IMR-90 (cell line): ENCODE results near the gene MOB3B. TPM values are rescaled to one million over a fixed set of nuclear protein-coding genes. Genes with fewer than 3 reads are reported as not detected.

Source experiments
- ATAC-seq: fragments of 200-7000 bp; cut with Tn5 transposase; 2 replicates; pipeline ENCODE4 v1.9.1; 2020; ENCODE audit warnings: low read depth, mild to moderate bottlenecking, moderate library complexity
- BruUV-seq: library from RNA; stranded (reverse); fragments of 400-500 nt; replicated peaks from 2 replicates; lab custom pipeline; 2021; lab: Mats Ljungman, UMichigan
- CTCF ChIA-PET: fragments of 300-600 bp; formaldehyde crosslinking; extraction: SDS; loops from one replicate; lab custom pipeline; 2021; ENCODE audit warnings: antibody characterized with exemption; lab: Yijun Ruan, JAX
- POLR2A ChIA-PET: fragments of 300-600 bp; sonication (Branson Sonifier 250); formaldehyde crosslinking; loops from one replicate; lab custom pipeline; 2022; ENCODE audit warnings: antibody characterized with exemption; ENCODE audit not compliant: unreplicated experiment; lab: Charles Lee
- DNase-seq: peaks from one replicate; pipeline ENCODE4 v3.0.0; 2013
- H2AFZ ChIP-seq: replicated peaks from 2 replicates; pipeline ENCODE3; 2013; ENCODE audit warnings: low read length, mild to moderate bottlenecking; ENCODE audit not compliant: poor library complexity
- H2AK5ac ChIP-seq: 2 replicates; pipeline ENCODE4 v1.6.1; 2013; ENCODE audit warnings: low read depth, low read length, inconsistent platforms
- H2AK9ac ChIP-seq: replicated peaks from 2 replicates; pipeline ENCODE3; 2013; ENCODE audit warnings: mild to moderate bottlenecking, low read depth, low read length, moderate library complexity; ENCODE audit not compliant: poor library complexity
- H2BK120ac ChIP-seq: 2 replicates; pipeline ENCODE4 v1.6.1; 2013; ENCODE audit warnings: low read depth, low read length, inconsistent platforms
- H2BK15ac ChIP-seq: 3 replicates; pipeline ENCODE4 v1.6.1; 2013; ENCODE audit warnings: low read depth, low read length, inconsistent platforms
- H2BK20ac ChIP-seq: 2 replicates; pipeline ENCODE4 v1.6.1; 2013; ENCODE audit warnings: low read depth, mild to moderate bottlenecking, inconsistent platforms, low read length, moderate library complexity
- H2BK5ac ChIP-seq: 2 replicates; pipeline ENCODE4 v1.6.1; 2013; ENCODE audit warnings: mild to moderate bottlenecking, low read depth, low read length, inconsistent platforms; ENCODE audit not compliant: poor library complexity, severe bottlenecking
- H3K14ac ChIP-seq: replicated peaks from 2 replicates; pipeline ENCODE4 v1.6.1; 2013; ENCODE audit warnings: low read depth, low read length, inconsistent platforms
- H3K18ac ChIP-seq: 2 replicates; pipeline ENCODE4 v1.6.1; 2013; ENCODE audit warnings: low read depth, low read length, control low read depth
- H3K23ac ChIP-seq: 2 replicates; pipeline ENCODE4 v1.6.1; 2013; ENCODE audit warnings: low read depth, low read length, inconsistent platforms
- H3K27ac ChIP-seq: 2 replicates; pipeline ENCODE4 v1.5.1; 2013; ENCODE audit warnings: mild to moderate bottlenecking, control low read depth, low read length; ENCODE audit not compliant: insufficient read depth
- H3K27me3 ChIP-seq: 2 replicates; pipeline ENCODE4 v1.6.1; 2013; ENCODE audit warnings: low read length; ENCODE audit not compliant: control insufficient read depth, insufficient read depth
- H3K36me3 ChIP-seq: 2 replicates; pipeline ENCODE4 v1.6.1; 2013; ENCODE audit warnings: low read length, mixed read lengths; ENCODE audit not compliant: control insufficient read depth, insufficient read depth
- H3K4ac ChIP-seq: 2 replicates; pipeline ENCODE4 v1.6.1; 2013; ENCODE audit warnings: low read depth, low read length, inconsistent platforms
- H3K4me1 ChIP-seq: 2 replicates; pipeline ENCODE4 v1.6.1; 2013; ENCODE audit warnings: low read length, mixed read lengths; ENCODE audit not compliant: control insufficient read depth, insufficient read depth
- H3K4me2 ChIP-seq: 2 replicates; pipeline ENCODE4 v1.6.1; 2013; ENCODE audit warnings: low read depth, mild to moderate bottlenecking, control low read depth, low read length, moderate library complexity
- H3K4me3 ChIP-seq: 2 replicates; pipeline ENCODE4 v1.5.1; 2013; ENCODE audit warnings: low read depth, mild to moderate bottlenecking, control low read depth, low read length, moderate library complexity; ENCODE audit not compliant: insufficient read depth
- H3K56ac ChIP-seq: 2 replicates; pipeline ENCODE4 v1.6.1; 2013; ENCODE audit warnings: low read length, inconsistent platforms; ENCODE audit not compliant: insufficient read depth; ENCODE audit errors: extremely low read depth
- H3K79me1 ChIP-seq, 2 experiments: 2 replicates each; pipeline ENCODE4 v1.6.1; 2013; ENCODE audit warnings: low read length in 2 of 2, inconsistent platforms in 1 of 2, low read depth in 1 of 2
- H3K9ac ChIP-seq: 2 replicates; pipeline ENCODE4 v1.6.1; 2013; ENCODE audit warnings: low read depth, low read length, control low read depth
- H3K9me1 ChIP-seq: 2 replicates; pipeline ENCODE4 v1.6.1; 2013; ENCODE audit warnings: low read length, inconsistent platforms; ENCODE audit not compliant: insufficient read depth
- H3K9me3 ChIP-seq: 2 replicates; pipeline ENCODE4 v1.6.1; 2013; ENCODE audit warnings: low read length; ENCODE audit not compliant: control insufficient read depth, insufficient read depth
- H4K20me1 ChIP-seq: 2 replicates; pipeline ENCODE4 v1.6.1; 2013; ENCODE audit warnings: low read length, inconsistent platforms; ENCODE audit not compliant: insufficient read depth
- H4K5ac ChIP-seq: 2 replicates; pipeline ENCODE4 v1.6.1; 2013; ENCODE audit warnings: mild to moderate bottlenecking, low read depth, low read length, control low read depth
- H4K8ac ChIP-seq, 2 experiments: 2 replicates each; pipeline ENCODE4 v1.6.1; 2013; ENCODE audit warnings: low read depth in 2 of 2, low read length in 2 of 2, control low read depth in 1 of 2, inconsistent platforms in 1 of 2
- H4K91ac ChIP-seq: 2 replicates; pipeline ENCODE4 v1.6.1; 2013; ENCODE audit warnings: low read depth, low read length, inconsistent platforms; ENCODE audit not compliant: insufficient read depth
- BHLHE40 ChIP-seq: fragments of 150-350 bp; IDR thresholded peaks from 2 replicates; pipeline ENCODE4 v1.6.1; 2016; ENCODE audit warnings: mild to moderate bottlenecking, low read depth, low read length
- CEBPB ChIP-seq: IDR thresholded peaks from 2 replicates; pipeline ENCODE4 v1.6.1; 2012; ENCODE audit warnings: low read depth, low read length, improper control_type of control experiment
- CHD1 ChIP-seq: IDR thresholded peaks from 2 replicates; pipeline ENCODE4 v1.6.1; 2012; ENCODE audit warnings: low read depth, low read length, improper control_type of control experiment
- ELK1 ChIP-seq: fragments of 150-350 bp; IDR thresholded peaks from 2 replicates; pipeline ENCODE4 v1.6.1; 2016; ENCODE audit warnings: low read depth, mild to moderate bottlenecking, low read length, moderate library complexity, borderline replicate concordance
- MAZ ChIP-seq: IDR thresholded peaks from 2 replicates; pipeline ENCODE4 v1.6.1; 2012; ENCODE audit warnings: low read depth, mild to moderate bottlenecking, low read length, improper control_type of control experiment, moderate library complexity, borderline replicate concordance
- MXI1 ChIP-seq: IDR thresholded peaks from 2 replicates; pipeline ENCODE4 v1.6.1; 2012; ENCODE audit warnings: low read depth, mild to moderate bottlenecking, low read length, moderate library complexity, borderline replicate concordance
- NFE2L2 ChIP-seq: fragments of 150-350 bp; IDR thresholded peaks from 2 replicates; pipeline ENCODE4 v1.6.1; 2016; ENCODE audit warnings: low read depth, mild to moderate bottlenecking, low read length
- POLR2A ChIP-seq: IDR thresholded peaks from 2 replicates; pipeline ENCODE4 v1.6.1; 2012; ENCODE audit warnings: mild to moderate bottlenecking, low read depth, low read length
- RAD21 ChIP-seq: IDR thresholded peaks from 2 replicates; pipeline ENCODE4 v1.6.1; 2012; ENCODE audit warnings: low read length, improper control_type of control experiment
- RCOR1 ChIP-seq: IDR thresholded peaks from 2 replicates; pipeline ENCODE4 v1.6.1; 2012; ENCODE audit warnings: mild to moderate bottlenecking, low read length, improper control_type of control experiment; ENCODE audit not compliant: insufficient replicate concordance
- RFX5 ChIP-seq: IDR thresholded peaks from 2 replicates; pipeline ENCODE4 v1.8.0; 2012; ENCODE audit warnings: low read depth, mild to moderate bottlenecking, low read length, moderate library complexity
- SMC3 ChIP-seq: fragments of 150-350 bp; IDR thresholded peaks from 2 replicates; pipeline ENCODE4 v1.6.1; 2016; ENCODE audit warnings: low read depth, mild to moderate bottlenecking, antibody characterized with exemption, low read length, moderate library complexity
- WGBS, 2 experiments: methylation state at CpG; one replicate each; pipeline versions ENCODE4 v1.1.5 to v1.1.7; 2013; ENCODE audit warnings: missing lambda C conversion rate in 2 of 2; ENCODE audit not compliant: insufficient read length in 1 of 2; ENCODE audit errors: extremely low coverage in 2 of 2; 5-methylcytosine and 5-hydroxymethylcytosine counted together
- dilution Hi-C: fragments of 300-500 bp; cut with HindIII; formaldehyde crosslinking; loops from one replicate; pipeline ENCODE4 v1.14.3; 2018; ENCODE audit warnings: low sequenced_read_pairs; ENCODE audit not compliant: unreplicated experiment
- in situ Hi-C: fragments of 300-500 bp; cut with MboI; formaldehyde crosslinking; loops from 3 replicates; pipeline ENCODE4 v1.14.3; 2019; ENCODE audit warnings: low sequenced_read_pairs, inconsistent platforms, mixed read lengths
- intact Hi-C: fragments of 100-400 bp; cut with micrococcal nuclease; formaldehyde crosslinking; loops from 2 replicates; pipeline ENCODE4 v1.10.0; 2022
- polyA plus RNA-seq, 3 experiments: library from polyadenylated mRNA; depleted of rRNA; stranded (reverse); fragments of >200 nt; gene quantifications; 2 replicates each; pipeline ENCODE4 v1.2.3, GENCODE V29; 2012; ENCODE audit warnings: low replicate concordance in 1 of 3
- total RNA-seq: library from RNA; depleted of rRNA; stranded (reverse); fragments of >200 nt; gene quantifications from 2 replicates; pipeline ENCODE4 v1.2.3, GENCODE V29; 2012

The MOB3B gene
- total and polyA plus RNA-seq, 2 of the 4 experiments (the other 2 are of a cell fraction): under 0.01 to 0.02 TPM

GRCh38 chr9:27473111-27473529 lies 56.5 kb downstream of the MOB3B start:
- no peak overlapping the region for H3K23ac ChIP-seq
- no peaks in the 10 kb centered on the region for H4K20me1 ChIP-seq
- no peak overlapping the region for H2AK5ac ChIP-seq
- H3K9me3 ChIP-seq: no peaks in the 10 kb centered on the region
- dilution Hi-C loops (no loop called here), in situ Hi-C loops (no loop called here), intact Hi-C loops (no loop called here)
- H2AK9ac ChIP-seq: no peak overlapping the region
- no peak overlapping the region for H3K14ac ChIP-seq
- H2BK15ac ChIP-seq: no peak overlapping the region
- H2BK20ac ChIP-seq: no peak overlapping the region
- H2AFZ ChIP-seq: no peak overlapping the region
- CTCF ChIA-PET: no interaction called here
- BruUV-seq: no TSS peak
- no peak overlapping the region for H3K4me2 ChIP-seq
- H3K27me3 ChIP-seq: no peaks in the 10 kb centered on the region
- no peak overlapping the region for H2BK5ac ChIP-seq
- no peak for DNase-seq
- H3K4me3 ChIP-seq: no peak overlapping the region
- H3K79me1 ChIP-seq: no peaks in the 10 kb centered on the region
- no peak overlapping the region for H4K91ac ChIP-seq
- no peak overlapping the region for H3K9ac ChIP-seq
- H4K8ac ChIP-seq: no peak overlapping the region
- no peak overlapping the region for H3K27ac ChIP-seq
- H3K56ac ChIP-seq: no peak overlapping the region
- H3K4ac ChIP-seq: no peak overlapping the region
- H2BK120ac ChIP-seq: no peak overlapping the region
- H4K5ac ChIP-seq: no peak overlapping the region
- no peaks in the 10 kb centered on the region for H3K9me1 ChIP-seq
- ATAC-seq: no peak
- WGBS, 2 experiments: 36% methylated on average over 4 of the region's 7 CpGs; no CpG with 5 or more reads in 1 of the 2 experiments
- H3K4me1 ChIP-seq: no peaks in the 10 kb centered on the region
- POLR2A ChIA-PET: no interaction called here
- TF ChIP-seq RFX5 (no peak), MXI1 (no peak), ELK1 (no peak), CHD1 (no peak), RCOR1 (no peak), POLR2A (no peak), SMC3 (no peak), BHLHE40 (no peak), RAD21 (no peak), NFE2L2 (no peak), MAZ (no peak), CEBPB (no peak)
- H3K18ac ChIP-seq: no peak overlapping the region
- no peaks in the 10 kb centered on the region for H3K36me3 ChIP-seq
